Vagina (tissue), 2 donors: ENCODE data around the gene FLOT1. TPM values are rescaled to one million over a fixed set of nuclear protein-coding genes. Genes with fewer than 3 reads are reported as not detected.

Experiments
- DNase-seq, 2 donors: peaks; one replicate each; pipeline ENCODE4 v3.0.0-alpha.2; 2017; ENCODE audit errors: extremely low spot score in 2 of 2
- H3K27ac ChIP-seq: fragments of 200-600 bp; sonication (generic); one replicate; pipeline ENCODE4 v1.5.1; 2019
- H3K27me3 ChIP-seq: fragments of 200-600 bp; sonication (generic); one replicate; pipeline ENCODE4 v1.5.1; 2019
- H3K36me3 ChIP-seq, 2 donors: fragments of 200-600 bp; sonication (generic); one replicate each; pipeline ENCODE4 v1.5.1; 2017 to 2019
- H3K4me1 ChIP-seq: fragments of 200-600 bp; sonication (generic); one replicate; pipeline ENCODE4 v1.5.1; 2019
- H3K4me3 ChIP-seq, 2 donors: fragments of 200-600 bp; sonication (generic); 1 replicate in 1 of 2; 2 replicates in 1 of 2; pipeline ENCODE4 v1.5.1; 2016 to 2019
- H3K9me3 ChIP-seq: fragments of 200-600 bp; sonication (generic); one replicate; pipeline ENCODE4 v1.5.1; 2019
- CTCF ChIP-seq, 3 experiments: fragments of 450-650 bp in 2 of 3; fragments of 200-600 bp in 1 of 3; sonication (generic) in 1 of 3; IDR thresholded peaks; one replicate each; pipeline ENCODE4 v1.5.1; 2017 to 2019; ENCODE audit warnings: antibody characterized with exemption in 3 of 3, mild to moderate bottlenecking in 2 of 3, moderate library complexity in 2 of 3
- POLR2A ChIP-seq, 2 donors: fragments of 450-650 bp; IDR thresholded peaks; one replicate each; pipeline ENCODE4 v1.6.1; 2017; ENCODE audit warnings: antibody characterized with exemption in 2 of 2, mild to moderate bottlenecking in 2 of 2, moderate library complexity in 2 of 2
- POLR2AphosphoS5 ChIP-seq, 2 donors: sonication (generic); formaldehyde crosslinking; IDR thresholded peaks; one replicate each; pipeline ENCODE4 v1.9.0; 2017; ENCODE audit warnings: antibody characterized with exemption in 2 of 2, mild to moderate bottlenecking in 2 of 2, low read depth in 1 of 2; ENCODE audit not compliant: insufficient read depth in 1 of 2
- intact Hi-C: fragments of 100-400 bp; cut with DNase I; formaldehyde crosslinking; loops from one replicate; pipeline ENCODE4 v1.15.1; 2023
- total RNA-seq: library from RNA; depleted of rRNA; stranded (reverse); fragments of >200 nt; gene quantifications from one replicate; pipeline ENCODE4 v1.2.3, GENCODE V29; 2016

Gene FLOT1
- total RNA-seq, 1 donor from 2014 or later = 165 TPM

GRCh38 chr6:30685157-30686008 is 57.1 kb downstream of the FLOT1 start:
- Histone ChIP-seq H3K4me1 (peaks cover 86% of the 10 kb centered on the region), H3K9me3 (no peaks in the 10 kb centered on the region), H3K27me3 (no peaks in the 10 kb centered on the region), H3K27ac (peak overlapping the region; percentile 92), H3K36me3 (no peaks in the 10 kb centered on the region), H3K4me3 (peak overlapping the region; percentile 93 to 97)
- TF ChIP-seq CTCF (IDR thresholded peaks at IDR 0.05) = no peak
- TF ChIP-seq POLR2AphosphoS5 (IDR thresholded peaks at IDR 0.05; ENCODE audit: insufficient read depth in 1 of 2, low read depth in 1 of 2) = no peak
- no peak for TF ChIP-seq POLR2A (IDR thresholded peaks at IDR 0.05)
- DNase-seq = no peak
- intact Hi-C loops = loop anchor here (2.0 to 10.0 kb wide), 3 partner anchors 35 to 199 kb away; partner anchors contain the start of genes DDR1, MRPS18B, PPP1R10 and TUBB

- no peak for DNase-seq
- H3K9me3 ChIP-seq = no peaks in the 10 kb centered on the region
- peak overlapping the region; percentile 92 for H3K27ac ChIP-seq
- intact Hi-C loops = loop anchor here (10.0 kb wide), 2 partner anchors 70 to 200 kb away; partner anchors contain the start of genes DDR1, MRPS18B and PPP1R10
- peaks cover 86% of the 10 kb centered on the region for H3K4me1 ChIP-seq
- no peaks in the 10 kb centered on the region for H3K27me3 ChIP-seq
- peak overlapping the region; percentile 93 to 97 for H3K4me3 ChIP-seq
- TF ChIP-seq CTCF (IDR thresholded peaks at IDR 0.05) (no peak), POLR2A (IDR thresholded peaks at IDR 0.05) (no peak), POLR2AphosphoS5 (IDR thresholded peaks at IDR 0.05; ENCODE audit: insufficient read depth in 1 of 2, low read depth in 1 of 2) (no peak)
- H3K36me3 ChIP-seq = no peaks in the 10 kb centered on the region
Measured at GRCh38 chr6:30684386-30685156, 57.9 kb downstream of the FLOT1 start.

- Histone ChIP-seq H3K27me3 (no peaks in the 10 kb centered on the region), H3K36me3 (no peaks in the 10 kb centered on the region), H3K27ac (peak overlapping the region; percentile 92), H3K4me1 (peaks cover 86% of the 10 kb centered on the region), H3K4me3 (peak overlapping the region; percentile 93 to 97), H3K9me3 (no peaks in the 10 kb centered on the region)
- no peak for DNase-seq
- intact Hi-C loops = loop anchor here (10.0 kb wide), 2 partner anchors 69 to 201 kb away; partner anchors contain the start of genes DDR1, MRPS18B and PPP1R10
- no peak for TF ChIP-seq POLR2A (IDR thresholded peaks at IDR 0.05)
- TF ChIP-seq CTCF (IDR thresholded peaks at IDR 0.05) = no peak
- no peak for TF ChIP-seq POLR2AphosphoS5 (IDR thresholded peaks at IDR 0.05; ENCODE audit: insufficient read depth in 1 of 2, low read depth in 1 of 2)
Measured at GRCh38 chr6:30683980-30684338, 58.5 kb downstream of the FLOT1 start.

- intact Hi-C loops = loop anchor here (10.0 kb wide), 2 partner anchors 69 to 201 kb away; partner anchors contain the start of genes DDR1, MRPS18B and PPP1R10
Measured at GRCh38 chr6:30683183-30683979, 59.1 kb downstream of the FLOT1 start.

More at GRCh38 chr6:30683183-30683979, 59.1 kb downstream of the FLOT1 start:
- no peaks in the 10 kb centered on the region for H3K27me3 ChIP-seq
- H3K4me1 ChIP-seq = peaks cover 86% of the 10 kb centered on the region
- no peak for DNase-seq
- TF ChIP-seq POLR2A (IDR thresholded peaks at IDR 0.05) (no peak), CTCF (IDR thresholded peaks at IDR 0.05) (no peak)
- H3K4me3 ChIP-seq = peak overlapping the region; percentile 93 to 97
- H3K9me3 ChIP-seq = no peaks in the 10 kb centered on the region
- peak overlapping the region; percentile 92 for H3K27ac ChIP-seq
- H3K36me3 ChIP-seq = peaks cover 0 to 4% of the 10 kb centered on the region in 2 donors
